Keratinocyte (primary cell): ENCODE results near the gene SLC44A3. TPM values are rescaled to one million over a fixed set of nuclear protein-coding genes. Genes with fewer than 3 reads are reported as not detected.

Experiments used
- DNase-seq: peaks from one replicate; pipeline ENCODE4 v3.0.0-alpha.2; 2011; ENCODE audit warnings: low read depth, missing footprints, low spot score
- FAIRE-seq: peaks from 2 replicates; lab custom pipeline; 2011; peaks lifted over from hg19 to GRCh38; lab: Jason Lieb, UNC
- H2AFZ ChIP-seq: 2 replicates; pipeline ENCODE4 v1.6.0; 2012; ENCODE audit warnings: low read length, control low read depth, inconsistent platforms; ENCODE audit not compliant: control insufficient read depth
- H3K27ac ChIP-seq: 2 replicates; pipeline ENCODE4 v1.5.1; 2011; ENCODE audit warnings: low read length; ENCODE audit not compliant: control insufficient read depth, insufficient read depth
- H3K27me3 ChIP-seq: 3 replicates; pipeline ENCODE4 v1.6.0; 2011; ENCODE audit warnings: low read length; ENCODE audit not compliant: control insufficient read depth, insufficient read depth; ENCODE audit errors: extremely low read depth
- H3K36me3 ChIP-seq, 2 experiments: 2 replicates in 1 of 2; 3 replicates in 1 of 2; pipeline ENCODE4 v1.5.1; 2011; ENCODE audit warnings: low read length in 2 of 2, mild to moderate bottlenecking in 1 of 2; ENCODE audit not compliant: control insufficient read depth in 2 of 2, insufficient read depth in 2 of 2; ENCODE audit errors: extremely low read depth in 1 of 2
- H3K4me1 ChIP-seq: 3 replicates; pipeline ENCODE4 v1.5.1; 2011; ENCODE audit warnings: low read length; ENCODE audit not compliant: control insufficient read depth, insufficient read depth; ENCODE audit errors: extremely low read depth
- H3K4me2 ChIP-seq: 3 replicates; pipeline ENCODE4 v1.6.0; 2011; ENCODE audit warnings: low read depth, low read length; ENCODE audit not compliant: control insufficient read depth, insufficient read depth; ENCODE audit errors: extremely low read depth
- H3K4me3 ChIP-seq, 3 experiments: fragments of 200-600 bp in 1 of 3; sonication (generic) in 1 of 3; 2 replicates in 2 of 3; 3 replicates in 1 of 3; pipeline ENCODE4 v1.5.1; 2011 to 2016; ENCODE audit warnings: low read length in 3 of 3, mild to moderate bottlenecking in 3 of 3, control low read depth in 2 of 3, inconsistent platforms in 1 of 3, low read depth in 1 of 3, mixed read lengths in 1 of 3, mixed run types in 1 of 3, moderate library complexity in 1 of 3; ENCODE audit not compliant: control insufficient read depth in 2 of 3, insufficient read depth in 2 of 3; ENCODE audit errors: extremely low read depth in 1 of 3
- H3K79me2 ChIP-seq: 2 replicates; pipeline ENCODE4 v1.6.0; 2012; ENCODE audit warnings: low read length; ENCODE audit not compliant: control insufficient read depth, insufficient read depth
- H3K9ac ChIP-seq: 3 replicates; pipeline ENCODE4 v1.6.0; 2011; ENCODE audit warnings: low read length; ENCODE audit not compliant: control insufficient read depth, insufficient read depth; ENCODE audit errors: extremely low read depth
- H3K9me1 ChIP-seq: 3 replicates; pipeline ENCODE4 v1.6.0; 2011; ENCODE audit warnings: low read length; ENCODE audit not compliant: control insufficient read depth, insufficient read depth; ENCODE audit errors: extremely low read depth
- H3K9me3 ChIP-seq: 2 replicates; pipeline ENCODE4 v1.5.1; 2012; ENCODE audit warnings: low read depth, low read length; ENCODE audit not compliant: control insufficient read depth
- H4K20me1 ChIP-seq: 3 replicates; pipeline ENCODE4 v1.6.0; 2011; ENCODE audit warnings: low read length; ENCODE audit not compliant: control insufficient read depth, insufficient read depth; ENCODE audit errors: extremely low read depth
- EZH2 ChIP-seq: IDR thresholded peaks from one replicate; pipeline ENCODE4 v1.6.1; 2012; ENCODE audit warnings: inconsistent platforms, mild to moderate bottlenecking, low read length, moderate library complexity
- dilution Hi-C: fragments of 300-500 bp; cut with MboI; formaldehyde crosslinking; loops from one replicate; pipeline ENCODE4 v1.7.0; 2020; ENCODE audit warnings: low sequenced_read_pairs; ENCODE audit not compliant: extremely low pct_ligation_motif_present
- polyA plus RNA-seq, 5 experiments: library from polyadenylated mRNA; depleted of rRNA in 3 of 5; stranded (reverse) in 3 of 5; stranded (forward) in 1 of 5; unstranded in 1 of 5; fragments of >200 nt; gene quantifications; 1 replicate in 1 of 5; 2 replicates in 3 of 5; 3 replicates in 1 of 5; pipeline versions ENCODE4 v1.2.1 to v1.2.3, GENCODE V29; 2011 to 2012; ENCODE audit warnings: missing spikeins in 2 of 5, low read depth in 1 of 5, low replicate concordance in 1 of 5
- TF ChIP-seq, protein P1 (sequence below), 3 experiments: IDR thresholded peaks in 1 of 3; conservative IDR thresholded peaks in 1 of 3; optimal IDR thresholded peaks in 1 of 3; 2 replicates in 2 of 3; 3 replicates in 1 of 3; pipeline versions ENCODE3 to v1.5.1; 2011; ENCODE audit warnings: low read length in 3 of 3, mild to moderate bottlenecking in 3 of 3, moderate library complexity in 2 of 3, control low read depth in 1 of 3, inconsistent platforms in 1 of 3; ENCODE audit not compliant: insufficient read depth in 2 of 3; ENCODE audit errors: extremely low read depth in 1 of 3

Gene SLC44A3
- polyA plus RNA-seq, 1 donor (not counting 4 experiments of a cell fraction or from before 2014, with no cell fraction given) = 7.3 TPM

DNA sequence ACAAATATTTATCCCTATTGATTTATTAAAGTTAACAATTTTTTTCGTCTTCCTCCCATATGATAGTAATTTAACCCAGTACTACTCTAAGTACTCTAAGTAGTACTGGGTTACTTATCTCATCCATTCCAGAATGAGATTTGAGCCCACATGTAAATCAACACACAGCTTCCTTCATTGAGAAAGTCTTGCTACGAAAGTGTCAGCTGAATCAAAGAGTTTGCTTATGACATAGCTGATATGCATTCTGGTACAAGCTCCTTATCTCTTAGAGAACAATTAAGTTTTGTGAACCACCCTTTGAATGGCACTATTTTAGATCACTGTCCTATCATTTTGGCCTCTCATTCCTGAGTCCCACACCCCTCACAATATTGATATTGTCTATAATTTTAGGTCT is 2.4 kb upstream of the SLC44A3 start:
- Histone ChIP-seq H4K20me1 (no peaks in the 10 kb centered on the region), H3K9me3 (no peaks in the 10 kb centered on the region), H3K4me1 (peaks cover 11% of the 10 kb centered on the region), H2AFZ (no peak overlapping the region), H3K4me2 (no peak overlapping the region), H3K27me3 (no peaks in the 10 kb centered on the region), H3K79me2 (no peaks in the 10 kb centered on the region), H3K36me3 (no peaks in the 10 kb centered on the region), H3K4me3 (no peak overlapping the region), H3K27ac (no peak overlapping the region), H3K9me1 (no peaks in the 10 kb centered on the region), H3K9ac (no peak overlapping the region)
- no peak for FAIRE-seq
- TF ChIP-seq EZH2 = no peak
- TF ChIP-seq, protein P1, sequence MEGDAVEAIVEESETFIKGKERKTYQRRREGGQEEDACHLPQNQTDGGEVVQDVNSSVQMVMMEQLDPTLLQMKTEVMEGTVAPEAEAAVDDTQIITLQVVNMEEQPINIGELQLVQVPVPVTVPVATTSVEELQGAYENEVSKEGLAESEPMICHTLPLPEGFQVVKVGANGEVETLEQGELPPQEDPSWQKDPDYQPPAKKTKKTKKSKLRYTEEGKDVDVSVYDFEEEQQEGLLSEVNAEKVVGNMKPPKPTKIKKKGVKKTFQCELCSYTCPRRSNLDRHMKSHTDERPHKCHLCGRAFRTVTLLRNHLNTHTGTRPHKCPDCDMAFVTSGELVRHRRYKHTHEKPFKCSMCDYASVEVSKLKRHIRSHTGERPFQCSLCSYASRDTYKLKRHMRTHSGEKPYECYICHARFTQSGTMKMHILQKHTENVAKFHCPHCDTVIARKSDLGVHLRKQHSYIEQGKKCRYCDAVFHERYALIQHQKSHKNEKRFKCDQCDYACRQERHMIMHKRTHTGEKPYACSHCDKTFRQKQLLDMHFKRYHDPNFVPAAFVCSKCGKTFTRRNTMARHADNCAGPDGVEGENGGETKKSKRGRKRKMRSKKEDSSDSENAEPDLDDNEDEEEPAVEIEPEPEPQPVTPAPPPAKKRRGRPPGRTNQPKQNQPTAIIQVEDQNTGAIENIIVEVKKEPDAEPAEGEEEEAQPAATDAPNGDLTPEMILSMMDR (optimal IDR thresholded peaks at IDR 0.05 in 1 of 3, IDR thresholded peaks at IDR 0.05 in 1 of 3, conservative IDR thresholded peaks at IDR 0.05 in 1 of 3; ENCODE audit: extremely low read depth in 1 of 3, insufficient read depth in 2 of 3, low read length in 3 of 3) = no peak
- no peak for DNase-seq
- dilution Hi-C loops = no loop called here

DNA sequence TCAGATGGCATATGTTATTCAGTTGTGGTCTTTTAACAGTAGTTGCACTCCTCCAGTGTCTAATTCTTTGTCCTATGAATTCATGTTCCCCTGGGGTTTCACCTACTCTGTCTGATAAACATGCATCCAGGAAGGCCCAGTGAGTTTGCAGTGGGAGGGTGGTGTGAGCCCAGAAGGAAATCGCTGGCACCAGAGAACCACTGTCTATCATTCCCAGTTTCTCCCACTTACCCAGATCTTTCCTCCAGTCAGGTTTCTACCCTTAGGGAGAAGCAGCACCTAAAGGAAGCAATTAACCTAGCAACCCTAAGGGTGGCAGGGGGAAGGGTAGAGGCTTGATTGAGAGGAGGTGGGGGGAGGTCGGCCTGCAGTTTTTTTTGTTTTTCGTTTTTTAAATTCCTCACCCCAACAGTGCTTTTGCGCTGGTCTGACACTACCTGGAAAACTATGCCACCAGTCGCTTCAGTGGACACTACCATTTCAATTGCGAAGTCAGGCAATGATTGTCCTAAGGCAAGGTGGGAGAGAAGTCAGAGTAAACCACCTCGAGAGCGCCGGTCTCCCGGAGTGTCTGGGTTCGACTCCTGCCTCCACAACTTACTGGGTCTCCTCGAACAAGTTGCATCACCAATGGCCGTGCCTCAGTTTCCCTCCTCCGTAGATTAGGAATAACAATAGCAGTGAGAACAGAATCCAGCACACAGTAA is 766 bp upstream of the SLC44A3 start:
- FAIRE-seq (no peak), DNase-seq (no peak)
- Histone ChIP-seq H3K27ac (no peak overlapping the region), H3K79me2 (no peaks in the 10 kb centered on the region), H3K4me3 (peak overlapping the region; percentile 74 to 79 (median 79)), H3K9me3 (no peaks in the 10 kb centered on the region), H3K4me1 (peaks cover 11% of the 10 kb centered on the region), H3K27me3 (no peaks in the 10 kb centered on the region), H3K4me2 (peak overlapping the region; percentile 98), H4K20me1 (no peaks in the 10 kb centered on the region), H3K9me1 (no peaks in the 10 kb centered on the region), H3K36me3 (no peaks in the 10 kb centered on the region), H3K9ac (peak overlapping the region; percentile 71), H2AFZ (peak overlapping the region; percentile 93)
- dilution Hi-C loops = no loop called here
- TF ChIP-seq EZH2 = no peak
- TF ChIP-seq, protein P1 (optimal IDR thresholded peaks at IDR 0.05 in 1 of 3, IDR thresholded peaks at IDR 0.05 in 1 of 3, conservative IDR thresholded peaks at IDR 0.05 in 1 of 3; ENCODE audit: extremely low read depth in 1 of 3, insufficient read depth in 2 of 3, low read length in 3 of 3) = no peak
